HG02610 (cell line): ENCODE data around the gene TSPO2.
A peak's percentile ranks its signal among the peaks of the same experiment; 100 is the strongest.
"Not testable (repeated sequence)": the region's sequence is repeated elsewhere in the genome, so short reads cannot be mapped to it uniquely, and the experiment has no call there.

Experiments
- ATAC-seq: cut with Tn5 transposase; IDR thresholded peaks from one replicate; pipeline ENCODE4 v1.9.1; 2021; ENCODE audit warnings: mild to moderate bottlenecking, moderate library complexity; ENCODE audit not compliant: unreplicated experiment

TSPO2 gene

GRCh38 chr6:41042226-41043055 is at the start of gene TSPO2:
Gene TSPO2 (plus strand): TSS chr6:41042467. CDS start chr6:41042986, 519 bp downstream.
- ATAC-seq: no peak

GRCh38 chr6:40992746-40993145 is 49.5 kb upstream of the TSPO2 start:
- no peak for ATAC-seq

DNA sequence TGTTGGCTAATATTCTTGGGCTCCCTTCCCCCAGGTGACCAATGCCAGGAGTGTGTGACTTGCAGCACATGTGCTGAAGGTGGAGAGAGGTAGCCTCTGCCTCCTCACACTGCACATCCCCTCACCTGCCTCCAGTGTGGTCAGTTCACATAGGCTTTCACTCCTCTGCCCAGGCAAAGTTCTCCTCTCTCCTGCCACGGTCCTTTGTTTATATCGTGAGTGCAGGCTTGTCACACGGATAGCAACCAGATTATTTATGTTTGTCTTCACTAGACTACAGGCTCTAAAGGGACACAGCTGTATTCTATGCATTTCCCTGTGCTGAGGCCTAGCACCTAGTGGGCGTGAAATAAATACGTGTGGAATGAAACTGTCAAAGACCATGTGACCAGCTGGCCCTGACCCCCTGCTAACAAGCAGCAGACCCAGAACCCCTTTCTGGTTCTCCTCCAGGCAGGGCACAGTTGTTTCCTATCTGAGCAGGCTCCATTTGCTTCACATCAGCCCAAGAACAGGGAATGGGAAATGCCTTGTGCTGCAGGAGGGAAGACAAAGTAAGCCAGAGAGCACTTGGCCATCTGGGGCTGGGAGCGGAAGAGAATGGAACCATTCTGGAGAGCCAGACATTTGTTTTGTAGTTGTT is 45.6 kb upstream of the TSPO2 start:
- ATAC-seq: no peak

DNA sequence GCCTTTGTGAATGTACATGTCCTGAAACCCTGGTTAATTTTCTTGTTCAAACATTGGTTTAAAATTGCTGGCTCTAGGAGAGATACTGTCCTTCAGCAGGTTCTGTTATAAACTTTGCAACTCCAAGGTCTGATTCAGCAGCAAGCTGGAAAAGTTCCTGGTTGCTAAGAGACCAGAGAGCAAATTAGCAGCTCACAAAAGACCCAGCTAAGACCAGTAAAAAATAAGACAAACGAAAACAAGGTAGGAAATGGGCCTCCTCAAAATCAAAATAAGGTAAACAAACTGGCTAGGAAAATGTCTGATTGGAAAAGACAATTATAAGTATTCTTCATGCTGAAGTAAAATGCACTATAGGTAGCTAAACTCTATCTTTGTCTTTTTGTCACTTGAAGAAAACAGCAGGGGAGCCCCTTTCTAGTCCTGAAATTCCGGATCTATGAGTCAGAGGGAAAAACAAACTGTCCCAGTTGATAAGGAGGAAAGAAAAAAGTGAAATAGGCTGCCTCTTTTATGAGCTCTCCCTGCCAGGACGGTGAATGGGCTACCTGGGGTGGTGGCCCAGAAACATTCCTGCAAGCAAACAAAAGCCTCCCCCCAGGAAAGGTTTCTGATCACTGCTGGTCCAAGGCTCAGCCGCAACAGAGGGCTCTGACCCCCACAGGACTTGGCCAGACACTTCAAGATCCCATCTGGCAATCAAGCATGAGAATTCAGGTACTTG is 44.9 kb upstream of the TSPO2 start:
- no peak for ATAC-seq

DNA sequence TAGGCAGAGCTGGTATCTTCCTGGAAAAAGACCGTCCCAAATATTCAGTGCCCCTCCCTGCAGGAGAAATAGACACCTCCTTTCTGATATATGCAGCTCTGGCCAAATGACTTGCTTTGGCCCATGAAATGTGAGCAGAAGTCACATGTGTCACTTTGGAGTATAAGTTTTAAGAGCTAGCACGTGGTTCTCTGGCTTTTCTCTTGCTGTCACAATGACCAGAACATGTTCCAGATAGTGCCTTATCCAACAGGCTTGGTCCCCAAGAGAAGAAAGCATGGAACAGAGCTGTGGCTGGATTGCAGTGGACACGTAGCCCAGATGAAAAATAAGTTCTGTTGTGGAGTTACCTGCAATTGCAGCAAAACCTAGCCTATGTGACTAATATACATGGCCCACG is 43.6 kb upstream of the TSPO2 start:
- no peak for ATAC-seq

DNA sequence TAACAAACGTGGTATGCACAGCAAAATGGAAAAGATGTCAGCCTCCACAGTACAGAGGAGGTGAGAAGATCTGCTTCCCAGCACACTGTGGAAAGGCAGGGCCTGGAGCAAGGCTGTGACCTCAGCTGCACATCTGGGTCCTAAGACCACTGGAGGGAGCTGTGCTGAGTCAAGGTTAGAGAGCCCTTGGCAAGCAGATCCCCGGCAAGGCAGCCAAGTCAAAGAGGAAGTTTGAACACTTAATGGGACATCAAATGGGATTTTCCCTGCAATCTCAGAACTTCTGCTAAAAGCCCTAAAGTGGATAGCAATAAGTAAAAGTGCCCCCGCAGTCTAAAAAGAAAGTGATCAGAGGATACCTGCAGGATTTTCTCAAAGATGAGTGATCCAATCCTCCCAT is 42.7 kb upstream of the TSPO2 start:
- ATAC-seq: no peak

GRCh38 chr6:41000248-41000647 is 42.0 kb upstream of the TSPO2 start:
- no peak for ATAC-seq

- ATAC-seq: no peak
Observed at GRCh38 chr6:41002168-41002567, 40.1 kb upstream of the TSPO2 start.

- peak; percentile 51 for ATAC-seq
Observed at GRCh38 chr6:41006217-41006616, 36.0 kb upstream of the TSPO2 start.

DNA sequence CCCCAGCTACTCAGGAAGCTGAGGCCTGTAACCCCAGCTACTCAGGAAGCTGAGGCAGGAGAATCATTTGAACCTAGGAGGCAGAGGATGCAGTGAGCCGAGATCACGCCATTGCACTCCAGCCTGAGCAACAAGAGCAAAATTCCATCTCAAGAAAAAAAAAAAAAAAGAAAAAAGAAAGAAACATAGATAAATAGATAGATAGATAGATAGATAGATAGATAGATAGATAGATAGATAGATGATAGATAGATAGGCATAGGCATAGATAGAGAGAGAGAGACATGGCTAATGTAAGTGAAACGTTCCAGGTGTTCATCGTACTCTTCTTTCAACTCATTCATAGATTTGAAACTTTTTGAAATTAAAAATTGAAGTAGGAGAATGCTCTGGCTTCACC is 35.3 kb upstream of the TSPO2 start:
- not testable (repeated sequence) for ATAC-seq

- ATAC-seq: no peak
Observed at GRCh38 chr6:41008011-41008410, 34.3 kb upstream of the TSPO2 start.

GRCh38 chr6:41009669-41010068 is 32.6 kb upstream of the TSPO2 start:
- no peak for ATAC-seq

DNA sequence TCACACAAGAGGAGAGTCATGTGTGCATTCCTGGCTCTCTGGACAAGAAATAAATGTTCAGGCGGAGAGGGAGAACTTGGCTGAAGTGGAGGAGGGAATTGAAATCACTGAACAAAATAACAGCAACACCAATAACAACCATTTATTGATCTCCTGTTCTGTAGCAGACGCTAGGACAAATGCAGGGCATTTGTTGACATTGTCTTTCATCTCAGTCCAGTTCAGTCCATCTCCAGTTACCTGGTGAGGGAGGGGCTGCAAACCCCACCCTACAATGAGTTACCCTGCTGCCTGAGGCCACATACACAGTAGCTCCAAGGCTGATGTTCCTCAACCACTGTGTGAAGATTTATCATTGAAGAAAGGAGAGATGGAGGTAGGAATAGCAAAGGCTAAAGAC is 30.6 kb upstream of the TSPO2 start:
- ATAC-seq: no peak

- ATAC-seq: no peak
Observed at GRCh38 chr6:41013466-41014153, 28.7 kb upstream of the TSPO2 start.

DNA sequence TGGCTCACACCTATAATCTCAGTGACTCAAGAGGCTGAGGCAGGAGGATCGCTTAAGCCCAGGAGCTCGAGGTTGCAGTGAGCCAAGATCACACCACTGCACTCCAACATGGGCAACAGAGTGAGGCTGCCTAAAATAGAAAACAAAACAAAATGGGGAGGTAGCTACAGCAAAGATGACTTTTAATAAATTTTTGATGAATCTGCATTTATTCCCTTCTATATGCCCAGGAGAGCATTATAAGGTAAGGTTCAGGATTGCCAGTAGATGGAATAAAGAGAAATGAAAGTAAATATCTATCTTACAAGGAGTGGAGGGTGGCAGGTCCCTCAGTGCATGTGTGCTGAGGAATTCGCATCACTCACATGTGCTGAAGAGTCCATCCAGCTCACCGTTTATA is 27.5 kb upstream of the TSPO2 start:
- ATAC-seq: no peak

DNA sequence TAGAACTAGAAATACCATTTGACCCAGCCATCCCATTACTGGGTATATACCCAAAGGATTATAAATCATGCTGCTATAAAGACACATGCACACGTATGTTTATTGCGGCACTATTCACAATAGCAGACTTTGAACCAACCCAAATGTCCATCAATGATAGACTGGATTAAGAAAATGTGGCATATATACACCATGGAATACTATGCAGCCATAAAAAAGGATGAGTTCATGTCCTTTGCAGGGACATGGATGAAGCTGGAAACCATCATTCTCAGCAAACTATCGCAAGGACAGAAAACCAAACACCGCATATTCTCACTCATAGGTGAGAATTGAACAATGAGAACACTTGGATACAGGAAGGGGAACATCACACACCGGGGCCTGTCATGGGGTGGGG is 26.4 kb upstream of the TSPO2 start:
- not testable (repeated sequence) for ATAC-seq

- ATAC-seq: no peak
Observed at GRCh38 chr6:41017663-41018062, 24.6 kb upstream of the TSPO2 start.

DNA sequence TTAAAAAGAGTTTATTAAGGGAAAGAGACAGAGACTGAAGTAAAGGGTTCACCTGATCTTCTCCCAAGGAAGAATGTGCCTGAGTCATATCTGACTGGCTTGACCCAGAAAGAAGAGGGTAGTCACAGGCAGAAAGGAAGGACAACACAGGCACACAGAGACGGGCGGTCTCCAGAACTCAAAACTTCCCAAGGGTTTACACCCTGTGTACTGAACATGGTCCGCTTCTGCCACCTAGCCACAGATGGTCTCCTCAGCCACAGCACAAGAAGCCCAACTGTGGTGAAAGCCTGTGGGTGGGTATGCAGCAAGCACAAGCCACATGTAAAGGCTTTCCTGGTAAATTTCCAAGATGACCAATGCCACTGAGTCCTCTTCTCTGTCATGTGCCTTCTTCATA is 20.4 kb upstream of the TSPO2 start:
- no peak for ATAC-seq

DNA sequence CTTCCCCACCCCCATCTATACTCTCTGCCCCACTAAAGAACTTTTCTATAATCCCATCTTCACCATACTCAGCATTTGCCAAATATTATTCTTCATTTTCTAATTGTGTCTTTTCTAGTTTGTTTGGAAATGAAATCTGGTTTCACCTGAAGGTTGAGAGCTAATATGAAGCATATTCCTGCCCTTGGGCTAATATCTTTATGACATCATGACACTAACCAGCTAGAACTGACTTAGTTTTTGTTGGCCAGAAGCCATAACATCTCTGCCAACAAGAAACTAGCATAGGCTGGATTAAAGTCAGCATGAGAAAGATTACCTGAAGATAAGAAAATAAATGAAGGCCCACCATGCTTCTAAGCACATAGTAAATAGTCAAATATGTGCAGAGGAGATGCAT is 20.0 kb upstream of the TSPO2 start:
- no peak for ATAC-seq

- ATAC-seq: no peak
Observed at GRCh38 chr6:41023114-41023513, 19.2 kb upstream of the TSPO2 start.

DNA sequence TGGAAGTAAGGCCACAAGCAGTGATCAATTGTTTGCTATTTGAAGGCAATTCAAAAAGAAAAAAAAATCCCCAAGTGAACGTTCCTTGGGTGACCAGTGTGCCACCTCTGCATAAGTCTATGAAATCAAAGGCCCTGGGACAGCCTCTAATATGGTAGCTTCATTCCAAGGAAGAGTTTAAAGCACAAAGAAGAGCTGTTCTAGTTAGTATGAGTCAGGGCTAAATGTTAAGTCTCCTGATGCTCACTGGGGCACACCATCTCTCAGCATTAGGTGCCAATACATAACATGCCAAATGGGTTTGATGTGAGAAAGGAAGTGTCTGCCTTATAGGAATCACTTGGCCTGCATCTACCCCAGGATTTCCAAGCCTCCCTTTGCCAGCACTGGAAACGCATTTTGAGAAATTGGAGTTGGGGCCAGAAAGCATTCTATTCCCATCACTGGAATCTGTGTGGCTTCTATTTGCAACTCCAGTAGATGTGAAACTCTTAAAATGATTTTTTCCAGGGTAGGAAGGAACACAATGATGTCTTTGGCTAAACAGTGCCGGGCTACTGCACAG is 16.2 kb upstream of the TSPO2 start:
- no peak for ATAC-seq
